ENCODE results near the gene ADTRP.
A peak's percentile ranks its signal among the peaks of the same experiment; 100 is the strongest.
"Not testable (repeated sequence)": the region's sequence is repeated elsewhere in the genome, so short reads cannot be mapped to it uniquely, and the experiment has no call there.

The ADTRP gene

DNA sequence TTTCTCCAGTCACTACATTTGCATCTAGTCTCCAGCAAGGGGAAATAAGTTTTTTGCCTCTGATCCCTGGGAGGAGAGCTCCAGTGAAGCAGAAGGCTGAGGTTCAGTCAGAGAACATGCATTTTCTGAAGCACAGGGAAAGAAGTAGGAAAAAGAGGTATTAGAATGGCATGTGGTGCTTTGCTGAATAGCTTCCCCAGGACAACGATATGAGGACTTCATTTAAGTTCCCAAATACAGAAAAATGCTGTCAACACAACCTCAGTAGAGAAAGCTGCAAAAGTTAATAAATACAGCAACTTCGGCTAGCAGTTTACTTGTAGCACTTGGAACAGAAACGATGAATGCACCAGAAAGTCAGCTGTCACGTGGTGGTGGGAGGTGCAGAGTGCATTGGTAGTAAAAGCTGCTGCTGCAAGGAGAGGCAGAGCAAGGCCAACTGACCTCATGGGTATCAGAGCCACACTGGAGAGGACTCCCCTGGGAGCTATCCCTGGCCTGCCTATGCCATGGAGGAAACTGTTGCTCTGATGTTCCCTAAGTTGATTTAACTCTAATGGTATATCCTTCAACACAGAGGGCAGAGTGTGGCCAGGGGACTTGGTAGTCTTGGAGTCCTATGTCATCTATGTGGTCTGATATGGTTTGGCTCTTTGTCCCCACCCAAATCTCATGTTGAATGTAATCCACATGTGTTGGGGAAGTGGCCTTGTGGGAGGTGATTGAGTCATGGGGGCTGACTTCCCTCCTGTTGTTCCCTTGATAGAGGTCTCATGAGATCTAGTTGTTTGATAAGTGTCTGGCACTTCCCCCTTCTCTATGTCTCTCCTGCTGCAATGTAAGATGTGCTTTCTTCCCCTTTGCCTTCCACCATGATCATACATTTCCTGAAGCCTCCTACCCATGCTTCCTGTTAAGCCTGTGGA is 85.9 kb downstream of the ADTRP start:
- no peak for DNase-seq (ENCODE audit: low spot score)

DNA sequence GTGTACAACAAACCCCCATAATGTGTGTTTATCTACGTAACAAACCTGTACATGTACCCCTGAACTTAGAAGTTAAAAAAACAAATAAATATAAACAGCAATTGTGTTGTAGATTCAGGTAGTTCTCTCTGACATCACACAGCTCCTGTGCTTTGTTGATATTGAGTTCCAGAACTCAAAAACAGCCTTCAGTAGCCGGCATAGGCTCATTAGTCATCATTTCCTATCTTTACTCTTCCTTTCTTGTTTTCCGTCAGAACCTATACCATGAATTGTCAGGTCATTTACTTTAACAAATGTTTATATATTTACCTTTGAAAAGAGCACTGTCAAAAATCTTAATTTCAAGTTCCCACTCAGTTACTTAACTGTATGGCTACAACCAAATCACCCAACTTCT is 88.8 kb downstream of the ADTRP start:
- DNase-seq (ENCODE audit: low spot score) = no peak

DNA sequence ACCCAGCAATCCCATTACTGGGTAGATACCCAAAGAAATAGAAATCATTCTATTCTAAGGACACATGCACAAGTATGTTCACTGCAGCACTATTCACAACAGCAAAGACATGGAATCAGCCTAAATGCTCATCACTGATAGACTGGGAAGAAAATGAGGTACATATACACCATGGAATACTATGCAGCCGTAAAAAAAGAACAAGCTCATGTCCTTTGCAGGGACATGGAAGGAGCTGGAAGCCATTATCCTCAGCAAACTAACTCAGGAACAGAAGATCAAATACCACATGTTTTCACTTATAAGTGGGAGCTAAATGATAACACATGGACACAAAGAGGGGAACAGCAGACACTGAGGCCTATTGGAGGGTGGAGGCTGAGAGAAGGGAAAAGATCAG is 89.2 kb downstream of the ADTRP start:
- DNase-seq (ENCODE audit: low spot score) = not testable (repeated sequence)

DNA sequence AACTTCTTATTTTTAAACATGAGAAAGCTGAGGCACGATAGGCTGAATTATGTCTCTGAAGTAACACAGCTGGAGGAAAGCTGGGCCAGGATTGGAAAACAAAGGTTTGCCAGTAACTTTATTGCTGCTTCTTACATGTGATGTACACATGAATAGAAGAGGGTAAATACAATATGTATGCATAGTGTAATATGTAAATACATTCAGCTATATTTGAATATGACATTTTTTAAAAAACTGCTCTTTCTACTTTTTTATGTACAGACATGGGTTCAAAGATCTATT is 90.2 kb downstream of the ADTRP start:
- no peak for DNase-seq (ENCODE audit: low spot score)

DNA sequence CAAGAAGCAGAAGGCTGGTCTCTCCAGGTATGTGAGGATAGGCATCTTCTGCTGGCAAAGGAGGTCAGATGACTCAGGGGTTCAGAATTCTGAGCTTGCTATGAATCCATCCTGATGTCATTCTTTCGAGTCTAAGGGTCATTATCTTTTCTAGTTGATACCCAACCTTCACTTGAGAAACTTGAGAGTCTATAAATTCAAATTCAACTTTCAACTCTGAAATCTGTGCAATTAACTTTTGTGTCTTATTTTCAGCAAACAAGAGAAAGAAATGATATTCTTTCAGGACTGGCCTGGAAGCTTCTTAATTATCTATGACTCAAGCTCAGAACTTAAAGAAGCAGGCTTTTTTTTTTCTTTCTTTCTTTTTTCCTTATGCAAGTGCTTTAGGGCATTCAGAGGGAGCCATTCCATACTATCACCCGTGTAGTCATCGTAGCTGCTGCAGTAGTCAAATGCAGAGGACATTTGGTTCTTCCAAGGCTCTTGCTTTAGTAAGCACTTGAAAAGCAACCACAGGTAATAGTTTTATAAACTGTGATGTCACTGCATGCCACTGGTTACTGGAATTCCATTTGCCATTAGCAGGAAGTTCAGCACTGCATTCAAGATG is 93.0 kb downstream of the ADTRP start:
- DNase-seq (ENCODE audit: low spot score) = peak; percentile 53

DNA sequence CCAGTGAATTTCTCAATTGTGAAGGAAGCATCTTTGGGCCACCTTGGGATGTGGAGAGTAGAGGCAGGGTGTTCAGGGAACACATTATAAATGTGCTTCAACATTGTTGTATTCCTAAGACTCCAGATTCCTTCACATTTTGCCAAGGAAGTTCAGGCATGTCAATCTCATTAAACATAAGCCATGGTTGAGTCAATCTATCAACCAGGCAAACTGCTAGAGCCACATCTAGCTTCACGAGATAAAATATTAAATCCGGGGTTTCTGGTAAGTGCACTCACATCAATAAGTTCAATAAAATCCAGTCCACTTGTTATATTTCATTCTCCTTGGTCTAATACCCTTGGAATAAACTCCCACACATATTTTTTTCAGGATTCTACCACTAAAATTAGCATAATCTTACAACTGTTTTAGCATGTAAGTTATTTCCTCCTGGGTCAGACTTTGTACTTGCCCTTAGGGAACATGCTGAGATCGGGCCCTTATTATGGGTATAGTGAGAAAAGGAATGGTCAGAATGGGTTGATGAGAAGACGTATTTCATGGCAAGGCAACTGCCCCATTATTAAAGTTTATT is 93.6 kb downstream of the ADTRP start:
- DNase-seq (ENCODE audit: low spot score) = no peak

DNA sequence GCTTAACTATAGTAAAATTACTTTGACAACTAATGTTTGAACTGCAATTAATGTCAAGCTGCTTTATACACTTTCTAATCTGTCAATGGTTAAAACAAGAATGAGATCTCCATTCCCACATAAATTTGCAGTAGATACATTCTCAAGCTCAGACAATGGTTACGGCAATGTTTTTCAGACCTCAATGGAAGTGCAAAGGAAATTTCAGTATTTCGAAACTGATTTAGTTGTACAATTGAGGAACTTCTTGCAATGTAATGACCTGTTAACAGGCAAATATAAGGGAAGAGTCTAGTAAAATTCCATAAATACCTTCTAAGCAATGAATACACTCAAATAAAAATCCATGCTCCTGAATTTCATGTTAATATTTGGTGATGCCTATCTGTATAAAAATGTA is 94.7 kb downstream of the ADTRP start:
- no peak for DNase-seq (ENCODE audit: low spot score)

DNA sequence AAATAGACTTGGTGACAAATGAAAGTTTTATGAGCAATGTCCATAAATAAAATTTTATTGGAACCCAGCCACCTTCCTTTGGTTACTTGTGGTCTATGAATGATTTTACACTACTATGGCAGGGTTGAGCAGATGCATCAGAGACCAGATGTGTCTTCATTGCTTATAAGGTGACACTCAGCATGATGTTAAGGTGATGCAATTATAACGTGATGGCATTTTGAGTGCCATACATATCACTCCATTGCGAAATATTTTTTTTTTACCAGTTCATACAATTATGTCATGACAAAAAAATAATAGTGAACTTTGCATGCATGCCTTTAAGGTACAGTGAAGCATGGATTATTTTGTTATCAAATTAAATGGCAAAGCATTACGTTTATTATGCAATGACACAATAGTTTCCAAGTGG is 96.0 kb downstream of the ADTRP start:
- DNase-seq (ENCODE audit: low spot score) = no peak

DNA sequence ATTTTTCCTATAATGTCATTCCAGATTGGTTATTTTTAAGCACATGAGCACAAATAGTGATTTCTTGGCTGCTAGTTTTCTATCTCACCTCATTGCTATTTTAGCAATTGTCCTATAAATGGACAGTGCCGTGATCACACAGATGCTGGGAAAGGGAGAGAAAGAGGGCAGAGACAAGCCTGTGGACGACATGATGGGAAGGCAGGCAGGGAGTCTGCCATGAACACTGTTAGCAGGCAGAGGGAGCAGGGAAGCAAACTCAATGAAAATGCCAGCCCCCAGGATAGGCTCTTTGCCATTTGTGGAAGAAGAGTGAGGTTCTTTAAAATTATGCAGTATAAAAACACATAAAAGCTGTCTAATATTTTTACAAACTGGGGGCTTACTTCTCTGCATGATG is 96.8 kb downstream of the ADTRP start:
- no peak for DNase-seq (ENCODE audit: low spot score)

DNA sequence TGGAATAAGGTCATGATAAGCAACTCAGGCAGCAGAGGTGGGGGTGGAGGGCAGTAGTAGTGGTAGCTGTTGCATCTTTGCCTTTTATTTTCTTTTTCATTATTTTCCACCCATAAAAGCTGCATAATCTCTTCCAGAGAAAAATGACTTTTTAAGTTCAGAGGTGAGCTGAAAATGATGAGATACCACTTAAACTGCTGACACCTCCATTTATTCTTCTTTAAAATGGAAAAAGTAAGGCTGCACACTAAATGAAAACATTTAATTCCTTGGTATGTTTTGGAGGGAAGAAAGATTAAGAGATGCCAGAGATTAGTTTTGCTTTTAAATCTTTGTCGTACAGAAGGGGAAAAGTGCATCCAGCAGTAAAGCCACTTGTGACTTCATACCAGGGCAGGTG is 97.2 kb downstream of the ADTRP start:
- DNase-seq (ENCODE audit: low spot score) = no peak

DNA sequence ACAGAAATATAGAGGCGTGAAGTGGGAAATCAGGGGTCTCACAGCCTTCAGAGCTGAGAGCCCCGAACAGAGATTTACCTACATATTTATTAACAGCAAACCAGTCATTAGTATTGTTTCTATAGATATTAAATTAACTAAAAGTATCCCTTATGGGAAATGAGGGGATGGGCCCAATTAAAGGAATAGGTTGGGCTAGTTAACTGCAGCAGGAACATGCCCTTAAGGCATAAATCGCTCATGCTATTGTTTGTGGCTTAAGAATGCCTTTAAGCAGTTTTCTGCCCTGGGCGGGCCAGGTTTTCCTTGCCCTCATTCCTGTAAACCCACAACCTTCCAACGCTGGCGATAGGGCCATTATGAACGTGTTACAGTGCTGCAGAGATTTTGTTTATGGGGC is 98.1 kb downstream of the ADTRP start:
- DNase-seq (ENCODE audit: low spot score) = not testable (repeated sequence)

DNA sequence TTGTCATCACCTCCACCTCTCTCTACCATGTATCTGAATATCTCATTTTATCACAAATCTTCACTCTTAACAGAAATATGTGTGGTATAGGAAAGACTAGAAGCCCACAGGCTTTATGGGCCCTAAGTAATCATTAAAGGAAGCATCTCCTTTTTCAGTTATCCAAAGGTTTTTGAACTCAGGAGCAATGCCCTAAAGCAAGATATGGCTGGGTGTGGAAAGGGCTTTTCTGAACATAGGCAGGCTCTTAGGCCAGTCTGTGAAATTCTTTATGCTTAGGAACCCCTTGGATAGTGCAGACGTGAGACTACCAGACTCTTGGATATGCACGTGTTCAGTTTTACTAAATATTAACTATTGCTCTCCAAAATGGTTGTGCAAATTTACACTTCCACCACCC is 99.5 kb downstream of the ADTRP start:
- no peak for DNase-seq (ENCODE audit: low spot score)

DNA sequence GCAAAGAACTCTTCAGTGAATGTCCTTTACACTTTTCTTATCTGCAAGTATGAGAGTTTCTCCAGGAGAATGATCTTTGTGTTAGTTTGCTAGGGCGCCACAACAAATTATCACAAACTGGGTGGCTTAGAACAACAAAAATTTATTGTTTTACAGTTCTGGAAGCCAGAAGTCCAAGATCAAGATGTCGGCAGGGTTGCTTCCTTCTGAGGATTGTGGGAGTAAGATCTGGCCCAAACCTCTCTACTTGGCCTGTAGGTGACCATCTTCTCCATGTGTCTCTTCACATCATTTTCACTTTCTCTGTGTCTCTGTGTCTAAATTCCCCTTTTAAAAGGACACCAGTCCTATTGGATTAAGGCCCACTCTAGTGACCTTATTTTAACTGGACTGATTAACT is 103.0 kb downstream of the ADTRP start:
- no peak for DNase-seq (ENCODE audit: low spot score)

DNA sequence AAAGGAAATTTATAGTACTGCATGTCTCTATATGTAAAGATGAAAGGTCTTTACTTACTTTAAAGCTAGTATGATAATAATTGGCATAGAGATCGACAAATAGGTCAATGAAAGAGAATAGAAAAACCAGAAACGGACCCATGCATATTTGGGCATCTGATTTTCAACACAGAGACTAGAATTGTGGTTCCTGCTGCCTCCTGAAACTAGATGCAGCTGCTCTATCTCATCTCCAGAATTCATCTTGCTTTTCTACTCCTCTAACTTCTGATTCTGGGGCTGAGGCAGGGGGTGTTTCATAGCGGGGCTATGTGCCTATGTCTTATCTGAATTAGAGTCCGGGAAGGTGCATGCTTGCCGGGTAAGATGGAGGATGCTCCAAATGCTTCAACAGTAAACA is 105.9 kb downstream of the ADTRP start:
- DNase-seq (ENCODE audit: low spot score) = no peak

DNA sequence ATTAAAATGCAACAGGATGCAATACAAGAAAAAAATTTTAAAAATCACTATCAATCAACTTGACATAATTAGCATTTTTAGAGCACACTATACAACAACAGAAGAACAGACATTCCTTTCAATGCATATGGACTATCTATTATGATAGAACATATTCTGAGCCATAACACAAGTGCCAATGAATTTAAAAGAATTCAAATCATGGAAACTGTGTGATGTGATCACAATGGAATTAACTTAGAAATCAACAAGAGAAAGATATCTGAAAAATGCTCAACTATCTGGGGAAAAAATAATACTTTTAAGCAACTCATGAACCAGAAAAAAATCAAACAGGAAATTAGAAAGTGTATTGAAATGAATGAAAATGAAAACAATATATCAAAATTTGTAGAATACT is 106.3 kb downstream of the ADTRP start:
- no peak for DNase-seq (ENCODE audit: low spot score)

DNA sequence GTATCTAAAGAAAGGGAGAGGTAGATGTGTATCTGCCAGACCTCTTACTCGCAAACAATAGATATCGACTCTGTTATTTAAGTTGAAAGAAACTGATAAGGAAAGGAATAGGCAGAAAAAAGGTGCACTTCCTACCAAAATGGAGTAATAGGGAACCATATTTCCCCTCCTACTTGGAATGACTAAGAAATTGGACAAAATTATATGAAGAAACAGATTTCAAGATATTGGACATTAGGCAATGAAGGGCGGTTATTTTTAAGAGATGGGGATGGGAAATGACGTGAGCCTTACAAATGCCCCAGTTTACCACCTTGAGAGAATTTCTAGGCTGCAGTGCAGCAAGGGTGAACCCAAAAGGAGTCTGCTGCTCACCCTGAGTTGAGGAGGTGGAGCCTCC is 108.9 kb downstream of the ADTRP start:
- DNase-seq (ENCODE audit: low spot score) = no peak

DNA sequence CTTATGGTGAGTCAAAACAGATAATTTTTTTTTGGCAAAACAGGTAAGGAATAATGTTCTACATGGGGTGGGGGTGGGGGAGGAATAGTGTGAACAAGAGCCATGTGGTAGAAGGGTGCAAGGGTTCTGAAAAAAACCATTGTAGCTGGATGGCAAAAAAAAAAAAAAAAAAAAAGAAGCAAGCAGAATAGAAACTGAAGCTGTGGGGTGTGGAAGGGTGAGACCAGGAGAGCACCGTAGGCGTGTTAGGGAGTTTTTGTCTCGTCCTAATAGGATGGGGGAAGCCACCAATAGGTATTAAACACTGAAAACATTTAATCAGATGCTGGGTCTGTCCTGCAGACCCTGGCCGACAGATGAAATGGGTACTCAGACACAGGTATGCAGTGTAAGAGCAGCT is 110.1 kb downstream of the ADTRP start:
- DNase-seq (ENCODE audit: low spot score) = no peak

DNA sequence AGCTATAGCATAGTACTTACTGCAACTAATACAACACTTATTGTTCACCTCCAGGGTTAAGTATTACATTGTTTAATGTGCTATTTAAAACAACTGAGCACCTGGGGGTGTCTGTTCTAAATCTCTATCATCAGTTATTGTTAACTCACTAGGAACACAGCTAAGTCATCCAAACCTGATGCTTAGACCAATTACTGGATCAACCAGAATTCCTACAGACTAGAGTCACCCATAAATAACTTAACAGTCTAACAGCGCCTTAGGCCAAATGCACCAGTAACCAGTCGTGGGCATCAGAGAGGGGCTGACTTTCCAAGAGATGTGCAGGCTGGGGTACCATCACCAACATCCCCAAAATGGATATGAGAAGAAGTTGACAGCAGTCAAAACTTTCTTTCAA is 110.7 kb downstream of the ADTRP start:
- DNase-seq (ENCODE audit: low spot score) = no peak

DNA sequence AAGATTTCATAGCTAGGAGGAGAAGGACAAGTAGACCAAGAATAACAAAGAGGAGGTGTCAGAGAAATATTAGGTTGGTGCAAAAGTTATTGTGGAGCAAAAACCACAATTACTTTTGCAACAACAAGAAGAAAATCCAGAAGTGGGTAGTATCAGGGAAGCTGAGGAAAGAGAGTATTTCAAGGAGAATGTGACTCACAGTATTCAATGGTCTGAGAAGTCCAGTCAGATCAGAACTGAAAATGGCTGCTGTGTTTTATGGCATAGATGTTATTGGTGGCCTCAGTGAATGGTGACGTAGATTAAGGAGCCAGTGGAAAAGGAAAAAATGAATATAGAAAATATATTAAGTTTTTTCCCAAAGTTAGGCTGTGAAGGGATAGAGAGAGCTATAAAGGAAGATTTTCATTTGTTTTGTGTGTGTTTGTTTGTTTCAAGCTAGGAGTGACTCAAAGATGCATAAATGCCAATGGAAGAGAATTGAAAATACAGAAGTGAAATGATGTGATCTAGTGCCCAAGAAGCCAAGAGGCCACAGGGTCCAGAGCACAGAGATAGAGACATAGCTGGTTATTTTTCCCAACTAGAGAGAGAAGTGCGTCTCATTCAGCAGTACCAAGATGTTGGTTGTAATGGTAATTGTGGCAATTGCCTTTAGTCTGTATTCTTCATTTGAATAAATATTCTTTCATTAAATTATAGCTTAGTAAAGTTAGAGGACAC is 112.8 kb downstream of the ADTRP start:
- DNase-seq (ENCODE audit: low spot score) = no peak

Data from AG08395 (cell line).